ENCODE results near the gene PLEKHF1. TPM values are rescaled to one million over a fixed set of nuclear protein-coding genes. Genes with fewer than 3 reads are reported as not detected.

PLEKHF1 gene
- total and polyA plus RNA-seq, 7 donors = 5.1 to 119 (median 60.2) TPM

GRCh38 chr19:29678484-29679106 is 13.3 kb downstream of the PLEKHF1 start:
- H3K27ac ChIP-seq = peak overlapping the region; percentile 86
- H3K4me3 ChIP-seq = peak overlapping the region; percentile 41
- 18 to 31% (median 19%) methylated on average over 18 to 20 of the region's 20 CpGs for WGBS, 3 donors
- H3K27me3 ChIP-seq (ENCODE audit: insufficient read depth in 3 of 3, low read length in 2 of 3) = no peaks in the 10 kb centered on the region
- no peaks in the 10 kb centered on the region for H3K9me3 ChIP-seq
- H3K4me1 ChIP-seq = peaks cover 85% of the 10 kb centered on the region
- ATAC-seq = peak; percentile 76 to 85 (median 78)
- intact Hi-C loops (cut with DNase I) = no loop called here
- H3K36me3 ChIP-seq (ENCODE audit: insufficient read depth in 1 of 2, low read depth in 1 of 2) = peaks cover 12 to 23% of the 10 kb centered on the region in 2 donors
- peak; percentile 93 to 97 for DNase-seq
- no peak for TF ChIP-seq CTCF (IDR thresholded peaks at IDR 0.05)

- Histone ChIP-seq H3K36me3 (ENCODE audit: insufficient read depth in 1 of 2, low read depth in 1 of 2) (peaks cover 1 to 12% of the 10 kb centered on the region in 2 donors), H3K27ac (peak overlapping the region; percentile 86), H3K4me1 (peaks cover 77% of the 10 kb centered on the region), H3K27me3 (ENCODE audit: insufficient read depth in 3 of 3, low read length in 2 of 3) (no peaks in the 10 kb centered on the region), H3K9me3 (no peaks in the 10 kb centered on the region), H3K4me3 (peak overlapping the region; percentile 41)
- TF ChIP-seq CTCF (IDR thresholded peaks at IDR 0.05) = no peak
- ATAC-seq (no peak), DNase-seq (no peak)
- intact Hi-C loops (cut with DNase I) = no loop called here
- 68 to 73% (median 71%) methylated on average over 9 of the region's 9 CpGs for WGBS, 3 donors
These were observed 14.4 kb downstream of the PLEKHF1 start for GRCh38 chr19:29679598-29680210.

- Histone ChIP-seq H3K27me3 (ENCODE audit: insufficient read depth in 3 of 3, low read length in 2 of 3) (no peaks in the 10 kb centered on the region), H3K4me3 (peak overlapping the region; percentile 41), H3K27ac (peak overlapping the region; percentile 86), H3K36me3 (ENCODE audit: insufficient read depth in 1 of 2, low read depth in 1 of 2) (peaks cover 0 to 4% of the 10 kb centered on the region in 2 donors), H3K4me1 (peaks cover 77% of the 10 kb centered on the region), H3K9me3 (no peaks in the 10 kb centered on the region)
- ATAC-seq = peak; percentile 9 to 45 (median 12)
- intact Hi-C loops (cut with DNase I) = no loop called here
- WGBS, 3 donors = 16 to 32% (median 20%) methylated on average over 8 to 12 of the region's 12 CpGs
- DNase-seq = peak; percentile 71 to 85
- no peak for TF ChIP-seq CTCF (IDR thresholded peaks at IDR 0.05)
These were observed 15.2 kb downstream of the PLEKHF1 start for GRCh38 chr19:29680447-29680846.

GRCh38 chr19:29680937-29681336 is 15.7 kb downstream of the PLEKHF1 start:
- H3K36me3 ChIP-seq (ENCODE audit: insufficient read depth in 1 of 2, low read depth in 1 of 2) = no peaks in the 10 kb centered on the region
- H3K9me3 ChIP-seq = no peaks in the 10 kb centered on the region
- peaks cover 77% of the 10 kb centered on the region for H3K4me1 ChIP-seq
- no peak for ATAC-seq
- no peak for DNase-seq
- TF ChIP-seq CTCF (IDR thresholded peaks at IDR 0.05) = no peak
- H3K4me3 ChIP-seq = no peak overlapping the region
- 55 to 65% (median 55%) methylated on average over 6 to 7 of the region's 7 CpGs for WGBS, 3 donors
- H3K27me3 ChIP-seq (ENCODE audit: insufficient read depth in 3 of 3, low read length in 2 of 3) = no peaks in the 10 kb centered on the region
- peak overlapping the region; percentile 86 for H3K27ac ChIP-seq
- intact Hi-C loops (cut with DNase I) = no loop called here
